Hepatocyte (in vitro differentiated cells): ENCODE measurements around the gene ZNF438. TPM values are rescaled to one million over a fixed set of nuclear protein-coding genes. Genes with fewer than 3 reads are reported as not detected.

Source experiments
- DNase-seq: peaks from one replicate; pipeline ENCODE4 v3.0.0-alpha.2; 2016; ENCODE audit warnings: low spot score
- H2AFZ ChIP-seq: fragments of 200-600 bp; sonication (generic); 2 replicates; pipeline ENCODE4 v1.6.0; 2016; ENCODE audit warnings: antibody characterized with exemption, mild to moderate bottlenecking
- H3K27ac ChIP-seq: fragments of 200-600 bp; sonication (generic); 2 replicates; pipeline ENCODE4 v1.5.1; 2016; ENCODE audit warnings: mild to moderate bottlenecking
- H3K27me3 ChIP-seq: fragments of 200-600 bp; sonication (generic); 2 replicates; pipeline ENCODE4 v1.6.1; 2016
- H3K36me3 ChIP-seq: fragments of 200-600 bp; sonication (generic); replicated peaks from 2 replicates; pipeline ENCODE4 v1.5.1; 2016; ENCODE audit warnings: low read depth; ENCODE audit not compliant: insufficient read depth
- H3K4me1 ChIP-seq: fragments of 200-600 bp; sonication (generic); 2 replicates; pipeline ENCODE4 v1.5.1; 2016; ENCODE audit warnings: mild to moderate bottlenecking, moderate library complexity; ENCODE audit not compliant: insufficient read depth
- H3K4me2 ChIP-seq: fragments of 200-600 bp; sonication (generic); 2 replicates; pipeline ENCODE4 v1.6.0; 2016
- H3K4me3 ChIP-seq: fragments of 200-600 bp; sonication (generic); 2 replicates; pipeline ENCODE4 v1.5.1; 2016; ENCODE audit warnings: mild to moderate bottlenecking
- H3K79me2 ChIP-seq: fragments of 200-600 bp; sonication (generic); 2 replicates; pipeline ENCODE4 v1.6.0; 2017; ENCODE audit warnings: mild to moderate bottlenecking
- H3K9me2 ChIP-seq: fragments of 200-600 bp; sonication (generic); replicated peaks from 2 replicates; pipeline ENCODE4 v1.6.0; 2017; ENCODE audit warnings: mild to moderate bottlenecking; ENCODE audit not compliant: insufficient read depth
- H3K9me3 ChIP-seq: fragments of 200-600 bp; sonication (generic); 2 replicates; pipeline ENCODE4 v1.5.1; 2016; ENCODE audit warnings: low read depth, mild to moderate bottlenecking
- H4K20me1 ChIP-seq: fragments of 200-600 bp; sonication (generic); 2 replicates; pipeline ENCODE4 v1.6.0; 2016; ENCODE audit warnings: mild to moderate bottlenecking; ENCODE audit not compliant: insufficient read depth, poor library complexity, severe bottlenecking
- EZH2 ChIP-seq: fragments of 200-600 bp; sonication (generic); IDR thresholded peaks from 2 replicates; pipeline ENCODE4 v1.6.1; 2016; ENCODE audit warnings: antibody characterized with exemption, mild to moderate bottlenecking, borderline replicate concordance
- EZH2phosphoT487 ChIP-seq: fragments of 200-600 bp; sonication (generic); IDR thresholded peaks from one replicate; pipeline ENCODE4 v1.6.1; 2018; ENCODE audit warnings: antibody characterized with exemption, mild to moderate bottlenecking, low read depth, moderate library complexity; ENCODE audit not compliant: unreplicated experiment, severe bottlenecking
- WGBS: methylation state at CpG from one replicate; pipeline ENCODE4 v1.1.6; 2016; ENCODE audit warnings: low lambda C conversion rate; ENCODE audit errors: missing lambda C conversion rate; 5-methylcytosine and 5-hydroxymethylcytosine counted together
- polyA plus RNA-seq: library from polyadenylated mRNA; unstranded; fragments of >200 nt; fragmentation: Nextera tagmentation; extraction: Ambion mirVana; gene quantifications from 2 replicates; pipeline ENCODE4 v1.2.1, GENCODE V29; 2016
- total RNA-seq: library from RNA; depleted of rRNA; stranded (reverse); fragments of >200 nt; gene quantifications from 2 replicates; pipeline ENCODE4 v1.2.3, GENCODE V29; 2014
- TF ChIP-seq, protein P1 (sequence below): fragments of 200-600 bp; sonication (generic); IDR thresholded peaks from 2 replicates; pipeline ENCODE4 v1.5.1; 2016; ENCODE audit warnings: antibody characterized with exemption, mild to moderate bottlenecking; ENCODE audit not compliant: poor library complexity

Gene ZNF438
- total and polyA plus RNA-seq, 2 experiments from 2014 or later = 2.3 to 5.0 TPM

GRCh38 chr10:30854656-30855055 is 177.0 kb downstream of the ZNF438 start:
- Histone ChIP-seq H3K4me2 (no peak overlapping the region), H4K20me1 (no peaks in the 10 kb centered on the region), H3K27ac (no peak overlapping the region), H3K4me1 (no peaks in the 10 kb centered on the region), H3K27me3 (no peaks in the 10 kb centered on the region), H2AFZ (no peak overlapping the region), H3K9me2 (no peaks in the 10 kb centered on the region), H3K79me2 (no peaks in the 10 kb centered on the region), H3K4me3 (no peak overlapping the region), H3K9me3 (no peaks in the 10 kb centered on the region), H3K36me3 (no peaks in the 10 kb centered on the region)
- no peak for TF ChIP-seq EZH2
- TF ChIP-seq, protein P1, sequence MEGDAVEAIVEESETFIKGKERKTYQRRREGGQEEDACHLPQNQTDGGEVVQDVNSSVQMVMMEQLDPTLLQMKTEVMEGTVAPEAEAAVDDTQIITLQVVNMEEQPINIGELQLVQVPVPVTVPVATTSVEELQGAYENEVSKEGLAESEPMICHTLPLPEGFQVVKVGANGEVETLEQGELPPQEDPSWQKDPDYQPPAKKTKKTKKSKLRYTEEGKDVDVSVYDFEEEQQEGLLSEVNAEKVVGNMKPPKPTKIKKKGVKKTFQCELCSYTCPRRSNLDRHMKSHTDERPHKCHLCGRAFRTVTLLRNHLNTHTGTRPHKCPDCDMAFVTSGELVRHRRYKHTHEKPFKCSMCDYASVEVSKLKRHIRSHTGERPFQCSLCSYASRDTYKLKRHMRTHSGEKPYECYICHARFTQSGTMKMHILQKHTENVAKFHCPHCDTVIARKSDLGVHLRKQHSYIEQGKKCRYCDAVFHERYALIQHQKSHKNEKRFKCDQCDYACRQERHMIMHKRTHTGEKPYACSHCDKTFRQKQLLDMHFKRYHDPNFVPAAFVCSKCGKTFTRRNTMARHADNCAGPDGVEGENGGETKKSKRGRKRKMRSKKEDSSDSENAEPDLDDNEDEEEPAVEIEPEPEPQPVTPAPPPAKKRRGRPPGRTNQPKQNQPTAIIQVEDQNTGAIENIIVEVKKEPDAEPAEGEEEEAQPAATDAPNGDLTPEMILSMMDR = no peak
- TF ChIP-seq EZH2phosphoT487 = no peak
- WGBS = 58% methylated on average over 4 of the region's 4 CpGs
- no peak for DNase-seq

GRCh38 chr10:30853066-30853465 is 178.6 kb downstream of the ZNF438 start:
- Histone ChIP-seq H3K36me3 (no peaks in the 10 kb centered on the region), H4K20me1 (no peaks in the 10 kb centered on the region), H3K9me2 (no peaks in the 10 kb centered on the region), H3K4me3 (no peak overlapping the region), H2AFZ (no peak overlapping the region), H3K27me3 (no peaks in the 10 kb centered on the region), H3K9me3 (no peaks in the 10 kb centered on the region), H3K79me2 (no peaks in the 10 kb centered on the region), H3K4me2 (no peak overlapping the region), H3K4me1 (no peaks in the 10 kb centered on the region), H3K27ac (no peak overlapping the region)
- no peak for TF ChIP-seq EZH2
- TF ChIP-seq, protein P1 = no peak
- TF ChIP-seq EZH2phosphoT487 = no peak
- WGBS = 96% methylated on average over 1 of the region's 1 CpG
- no peak for DNase-seq

GRCh38 chr10:30850776-30851175 is 180.9 kb downstream of the ZNF438 start:
- H4K20me1 ChIP-seq = no peaks in the 10 kb centered on the region
- H2AFZ ChIP-seq = no peak overlapping the region
- no peak overlapping the region for H3K4me3 ChIP-seq
- no peaks in the 10 kb centered on the region for H3K36me3 ChIP-seq
- H3K27ac ChIP-seq = no peak overlapping the region
- TF ChIP-seq, protein P1 = no peak
- TF ChIP-seq EZH2 (no peak), EZH2phosphoT487 (no peak)
- H3K27me3 ChIP-seq = no peaks in the 10 kb centered on the region
- H3K4me2 ChIP-seq = no peak overlapping the region
- WGBS = 92% methylated on average over 2 of the region's 2 CpGs
- no peaks in the 10 kb centered on the region for H3K79me2 ChIP-seq
- no peaks in the 10 kb centered on the region for H3K4me1 ChIP-seq
- H3K9me2 ChIP-seq = no peaks in the 10 kb centered on the region
- DNase-seq = no peak
- no peaks in the 10 kb centered on the region for H3K9me3 ChIP-seq
